Coronary artery (tissue), 2 donors: ENCODE data around the gene SERPINA3.

Source experiments
- DNase-seq: peaks from one replicate; pipeline ENCODE4 v3.0.0-alpha.2; 2017; ENCODE audit warnings: low spot score
- H3K27ac ChIP-seq, 2 donors: fragments of 200-600 bp; sonication (generic); one replicate each; pipeline ENCODE4 v1.5.1; 2016 to 2019
- H3K4me3 ChIP-seq: fragments of 200-600 bp; sonication (generic); 2 replicates; pipeline ENCODE4 v1.5.1; 2016; ENCODE audit warnings: mild to moderate bottlenecking, moderate library complexity
- CTCF ChIP-seq: fragments of 200-600 bp; sonication (generic); IDR thresholded peaks from one replicate; pipeline ENCODE4 v1.5.1; 2019; ENCODE audit warnings: antibody characterized with exemption

SERPINA3 gene

GRCh38 chr14:94623856-94624499 lies 11.8 kb downstream of the SERPINA3 start:
- DNase-seq: no peak
- Histone ChIP-seq H3K27ac (no peak overlapping the region), H3K4me3 (no peak overlapping the region)
- TF ChIP-seq CTCF: no peak

- TF ChIP-seq CTCF: no peak
- no peak overlapping the region for H3K27ac ChIP-seq
- no peak overlapping the region for H3K4me3 ChIP-seq
- DNase-seq: no peak
These were observed 12.6 kb downstream of the SERPINA3 start for GRCh38 chr14:94624537-94625352.

- Histone ChIP-seq H3K4me3 (no peak overlapping the region), H3K27ac (no peak overlapping the region)
- DNase-seq: no peak
- TF ChIP-seq CTCF: no peak
These were observed 13.1 kb downstream of the SERPINA3 start for GRCh38 chr14:94625353-94625635.

GRCh38 chr14:94628578-94628977 lies 16.4 kb downstream of the SERPINA3 start:
- Histone ChIP-seq H3K27ac (no peak overlapping the region), H3K4me3 (no peak overlapping the region)
- TF ChIP-seq CTCF: no peak
- no peak for DNase-seq

- no peak for DNase-seq
- H3K4me3 ChIP-seq: no peak overlapping the region
- H3K27ac ChIP-seq: no peak overlapping the region
- TF ChIP-seq CTCF: no peak
These were observed 18.2 kb downstream of the SERPINA3 start for GRCh38 chr14:94630396-94630795.

- DNase-seq: no peak
- Histone ChIP-seq H3K27ac (no peak overlapping the region), H3K4me3 (no peak overlapping the region)
- TF ChIP-seq CTCF: no peak
These were observed 18.9 kb downstream of the SERPINA3 start for GRCh38 chr14:94631050-94631449.
